ENCODE measurements around the gene CHM. TPM values are rescaled to one million over a fixed set of nuclear protein-coding genes. Genes with fewer than 3 reads are reported as not detected.

CHM gene
- 19.4 and 22.2 TPM in 2 replicates for total RNA-seq

GRCh38 chrX:86047174-86047935 is at the start of gene CHM:
Gene CHM, minus strand, starts transcription at chrX:86047558. Its CDS starts 26 bp downstream, at chrX:86047532.

Other genes starting within 250 kb of the CHM start
- not detected in 2 replicates for gene DACH2, start 100.9 kb upstream of the CHM start, total RNA-seq

All from aortic smooth muscle cell (primary cell).